Activated CD4-positive, alpha-beta T cell treated with anti-CD3 and anti-CD28 coated beads, Interleukin-2, amount 10 ng/mL, durations not matched to agents 7 days and 5 days (primary cell): Measurements from ENCODE around the gene SCGB1C2. TPM values are rescaled to one million over a fixed set of nuclear protein-coding genes. Genes with fewer than 3 reads are reported as not detected.
"Not testable (repeated sequence)": the region's sequence is repeated elsewhere in the genome, so short reads cannot be mapped to it uniquely, and the experiment has no call there.

Experiments used
- CTCF ChIA-PET: fragments of 350-600 bp; sonication (Branson Sonifier 250); formaldehyde crosslinking; loops from one replicate; lab custom pipeline; 2021; ENCODE audit warnings: antibody characterized with exemption; lab: Charles Lee
- POLR2A ChIA-PET: fragments of 350-600 bp; sonication (Branson Sonifier 250); formaldehyde crosslinking; loops from one replicate; lab custom pipeline; 2021; ENCODE audit warnings: antibody characterized with exemption; lab: Charles Lee
- DNase-seq: peaks from one replicate; pipeline ENCODE4 v3.0.0-alpha.2; 2020
- H3K27ac Mint-ChIP-seq: one replicate; pipeline ENCODE4 v1.8.0; 2021; ENCODE audit warnings: mild to moderate bottlenecking, moderate library complexity, mixed read lengths
- H3K27me3 Mint-ChIP-seq: one replicate; pipeline ENCODE4 v1.8.0; 2021; ENCODE audit warnings: mixed read lengths
- H3K36me3 Mint-ChIP-seq: one replicate; pipeline ENCODE4 v1.8.0; 2021; ENCODE audit warnings: low read depth, mixed read lengths
- H3K4me1 Mint-ChIP-seq: one replicate; pipeline ENCODE4 v1.8.0; 2021; ENCODE audit warnings: mixed read lengths
- H3K4me3 Mint-ChIP-seq: one replicate; pipeline ENCODE4 v1.8.0; 2021; ENCODE audit warnings: mild to moderate bottlenecking, moderate library complexity, mixed read lengths
- H3K9me3 Mint-ChIP-seq: one replicate; pipeline ENCODE4 v1.8.0; 2021; ENCODE audit warnings: mixed read lengths
- total RNA-seq, 2 experiments: library from RNA; stranded (reverse); gene quantifications; one replicate each; pipeline ENCODE4 v1.2.3, GENCODE V29; 2021

Gene SCGB1C2
- total RNA-seq = not detected

GRCh38 chr17:137166-137807 lies at the start of gene SCGB1C2:
Gene SCGB1C2, plus strand, starts transcription at chr17:137569. Its CDS starts 22 bp downstream, at chr17:137591.
- H3K36me3 Mint-ChIP-seq, H3K4me3 Mint-ChIP-seq: not testable (repeated sequence)

GRCh38 chr17:113111-113510 lies 24.3 kb upstream of the SCGB1C2 start:
- H3K4me3 Mint-ChIP-seq, H3K36me3 Mint-ChIP-seq, CTCF ChIA-PET, POLR2A ChIA-PET, H3K4me1 Mint-ChIP-seq, H3K27me3 Mint-ChIP-seq, H3K9me3 Mint-ChIP-seq, DNase-seq, H3K27ac Mint-ChIP-seq: not testable (repeated sequence)

More at GRCh38 chr17:137166-137807, at the start of gene SCGB1C2:
- peak within 1 kb of the TSS; percentile 72 for H3K27ac Mint-ChIP-seq
- H3K9me3 Mint-ChIP-seq, POLR2A ChIA-PET, CTCF ChIA-PET, H3K4me1 Mint-ChIP-seq, DNase-seq, H3K27me3 Mint-ChIP-seq: not testable (repeated sequence)

GRCh38 chr17:118339-118917 lies 18.9 kb upstream of the SCGB1C2 start:
- H3K4me3 Mint-ChIP-seq, H3K4me1 Mint-ChIP-seq, POLR2A ChIA-PET, H3K36me3 Mint-ChIP-seq, DNase-seq, H3K27me3 Mint-ChIP-seq, CTCF ChIA-PET, H3K27ac Mint-ChIP-seq, H3K9me3 Mint-ChIP-seq: not testable (repeated sequence)

DNA sequence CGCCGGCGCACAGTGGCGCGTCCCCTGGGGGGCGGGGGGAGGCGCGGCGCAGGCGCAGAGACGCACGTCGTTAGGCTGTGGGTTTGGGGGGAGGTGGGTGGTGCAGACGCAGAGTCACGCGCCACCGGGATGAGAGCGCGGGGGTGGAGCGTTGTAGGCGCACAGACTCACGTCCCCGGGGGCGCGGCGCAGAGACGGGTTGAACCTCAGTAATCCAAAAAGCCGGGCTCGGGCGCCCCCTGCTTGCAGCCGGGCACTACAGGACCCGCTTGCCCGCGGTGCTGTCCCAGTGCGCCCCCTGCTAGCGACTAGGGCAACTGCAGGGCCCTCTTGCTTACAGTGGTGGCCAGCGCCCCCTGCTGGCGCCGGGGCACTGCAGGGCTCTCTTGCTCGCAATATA lies 3.4 kb upstream of the SCGB1C2 start:
- H3K36me3 Mint-ChIP-seq, POLR2A ChIA-PET, DNase-seq, H3K4me1 Mint-ChIP-seq, H3K27ac Mint-ChIP-seq, CTCF ChIA-PET, H3K27me3 Mint-ChIP-seq, H3K4me3 Mint-ChIP-seq, H3K9me3 Mint-ChIP-seq: not testable (repeated sequence)

DNA sequence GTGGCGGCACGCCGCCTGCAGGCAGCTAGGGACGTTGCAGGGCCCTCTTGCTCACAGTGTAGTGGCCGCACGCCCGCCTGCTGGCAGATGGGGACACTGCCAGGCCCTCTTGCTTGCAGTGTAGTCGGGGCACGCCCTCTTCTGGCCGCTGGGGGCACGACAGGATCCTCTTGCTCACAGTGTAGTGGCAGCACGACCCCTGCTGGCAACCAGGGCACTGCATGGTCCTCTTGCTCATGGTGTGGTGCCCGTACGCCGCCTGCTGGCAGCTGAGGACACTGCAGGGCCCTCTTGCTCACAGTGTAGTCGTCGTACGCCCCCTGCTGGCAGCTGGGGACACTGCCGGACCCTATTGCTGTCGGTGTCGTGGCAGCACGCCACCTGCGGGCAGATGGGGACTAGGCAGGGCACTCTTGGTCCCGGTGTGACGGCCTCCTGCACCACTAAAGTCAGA lies 3.0 kb upstream of the SCGB1C2 start:
- H3K27me3 Mint-ChIP-seq, H3K9me3 Mint-ChIP-seq, H3K27ac Mint-ChIP-seq, H3K36me3 Mint-ChIP-seq, CTCF ChIA-PET, H3K4me1 Mint-ChIP-seq, H3K4me3 Mint-ChIP-seq, POLR2A ChIA-PET: not testable (repeated sequence)
- peak; percentile 47 for DNase-seq

GRCh38 chr17:135022-135421 lies 2.3 kb upstream of the SCGB1C2 start:
- H3K4me3 Mint-ChIP-seq, H3K27ac Mint-ChIP-seq, CTCF ChIA-PET, H3K36me3 Mint-ChIP-seq, H3K9me3 Mint-ChIP-seq, POLR2A ChIA-PET, DNase-seq, H3K27me3 Mint-ChIP-seq, H3K4me1 Mint-ChIP-seq: not testable (repeated sequence)

- H3K4me3 Mint-ChIP-seq, CTCF ChIA-PET, POLR2A ChIA-PET, H3K36me3 Mint-ChIP-seq, H3K27ac Mint-ChIP-seq, H3K4me1 Mint-ChIP-seq, DNase-seq, H3K27me3 Mint-ChIP-seq, H3K9me3 Mint-ChIP-seq: not testable (repeated sequence)
Measured at GRCh38 chr17:135895-136294, 1.5 kb upstream of the SCGB1C2 start.

DNA sequence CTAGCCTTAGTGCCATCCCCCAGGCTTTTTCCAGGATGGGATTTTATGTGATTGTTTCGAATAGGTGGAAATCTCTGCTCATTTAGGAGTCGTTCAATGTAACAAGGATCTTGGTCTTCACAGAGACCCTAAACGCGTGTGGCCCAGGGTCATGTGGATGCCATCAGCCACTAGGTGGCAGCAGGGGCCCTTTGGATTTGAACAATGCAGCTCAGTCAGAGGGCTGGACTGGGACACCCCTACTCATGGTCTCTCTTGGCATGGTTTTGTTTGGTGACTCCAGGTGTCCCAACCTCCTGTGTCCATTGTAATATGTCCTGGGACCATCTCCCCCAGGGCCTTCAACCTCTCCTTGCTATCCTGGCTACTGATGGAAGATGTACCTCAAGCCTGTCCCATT lies 838 bp upstream of the SCGB1C2 start:
- H3K9me3 Mint-ChIP-seq, H3K36me3 Mint-ChIP-seq, H3K27me3 Mint-ChIP-seq, CTCF ChIA-PET, H3K4me1 Mint-ChIP-seq, POLR2A ChIA-PET, H3K4me3 Mint-ChIP-seq: not testable (repeated sequence)
- DNase-seq = peak; percentile 73
- H3K27ac Mint-ChIP-seq = peak overlapping the region; percentile 72

DNA sequence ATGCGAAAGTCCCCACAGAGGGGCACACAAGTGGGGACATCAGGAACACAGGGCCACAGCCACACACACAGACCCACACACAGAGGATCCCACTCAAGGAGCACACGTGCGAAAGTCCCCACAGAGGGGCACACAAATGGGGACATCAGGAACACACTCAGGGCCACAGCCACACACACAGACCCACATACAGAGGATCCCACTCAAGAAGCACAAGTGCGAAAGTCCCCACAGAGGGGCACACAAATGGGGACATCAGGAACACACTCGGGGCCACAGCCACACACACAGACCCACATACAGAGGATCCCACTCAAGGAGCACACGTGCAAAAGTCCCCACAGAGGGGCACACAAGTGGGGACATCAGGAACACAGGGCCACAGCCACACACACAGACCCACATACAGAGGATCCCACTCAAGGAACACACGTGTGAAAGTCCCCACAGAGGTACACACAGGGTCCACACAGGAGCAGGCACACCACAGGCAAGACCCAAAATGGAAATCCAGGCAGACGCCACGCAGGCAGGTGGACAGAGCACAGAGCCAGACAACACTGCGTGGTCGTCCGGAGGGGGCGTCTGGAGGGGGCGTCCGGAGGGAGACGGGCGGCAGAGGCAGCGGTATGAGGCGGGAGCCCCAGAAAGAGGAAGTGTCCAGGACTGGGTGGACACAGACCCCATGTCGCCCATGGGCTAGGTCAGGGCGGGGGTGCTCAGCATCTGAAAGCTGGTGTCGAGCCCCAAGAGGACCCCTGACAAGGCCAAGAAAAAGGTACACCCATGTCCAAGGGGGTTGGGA lies 2.2 kb downstream of the SCGB1C2 start:
- H3K27ac Mint-ChIP-seq, CTCF ChIA-PET: not testable (repeated sequence)
- DNase-seq = peak; percentile 4

DNA sequence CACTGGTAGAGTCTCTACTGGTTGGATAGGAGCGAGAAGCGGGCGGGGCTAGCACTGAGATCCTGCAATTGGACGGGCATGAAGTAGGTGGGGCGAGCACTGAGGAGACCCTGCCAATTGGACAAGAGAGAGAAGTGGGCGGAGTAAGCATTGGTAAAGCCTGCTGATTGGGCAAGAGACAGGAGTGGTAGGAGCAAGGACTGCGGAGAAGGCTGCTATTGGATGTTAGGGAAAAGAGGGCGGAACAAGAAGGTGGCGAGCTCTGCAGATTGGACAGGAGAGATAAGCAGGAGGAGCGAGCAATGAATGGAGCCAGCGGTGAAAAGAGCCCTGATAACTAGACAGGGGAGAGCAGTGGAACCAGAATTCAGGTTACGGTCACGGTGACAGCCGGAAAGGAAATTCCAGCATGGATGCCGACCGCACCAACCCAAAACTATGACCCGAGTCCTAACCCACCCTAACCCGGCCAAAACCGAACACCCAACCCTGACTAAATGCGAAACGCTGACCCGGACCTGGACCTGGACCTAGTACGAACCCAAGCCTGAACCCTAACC lies 4.8 kb downstream of the SCGB1C2 start:
- POLR2A ChIA-PET = no interaction called here
- Mint-ChIP-seq H3K4me3 (no peak overlapping the region), H3K36me3 (no peaks in the 10 kb centered on the region), H3K27ac (no peak overlapping the region), H3K9me3 (no peaks in the 10 kb centered on the region), H3K4me1 (peaks cover 4% of the 10 kb centered on the region), H3K27me3 (peaks cover 5% of the 10 kb centered on the region)
- DNase-seq = peak; percentile 18
- CTCF ChIA-PET = no interaction called here

More for the DNA sequence above, 2.2 kb downstream of the SCGB1C2 start:
- POLR2A ChIA-PET, H3K36me3 Mint-ChIP-seq, H3K4me1 Mint-ChIP-seq, H3K9me3 Mint-ChIP-seq, H3K4me3 Mint-ChIP-seq, H3K27me3 Mint-ChIP-seq: not testable (repeated sequence)

GRCh38 chr17:142876-143784 lies 5.8 kb downstream of the SCGB1C2 start:
- Mint-ChIP-seq H3K4me3 (no peak overlapping the region), H3K36me3 (no peaks in the 10 kb centered on the region), H3K27me3 (peaks cover 5% of the 10 kb centered on the region), H3K9me3 (no peaks in the 10 kb centered on the region), H3K27ac (no peak overlapping the region), H3K4me1 (peaks cover 4% of the 10 kb centered on the region)
- DNase-seq = no peak
- ChIA-PET POLR2A (no interaction called here), CTCF (interaction anchor here (0.9 kb wide), 1 partner anchor 269 kb away, joined by 3 read pairs; no protein-coding TSS in a partner anchor)

- Mint-ChIP-seq H3K9me3 (no peaks in the 10 kb centered on the region), H3K4me3 (no peak overlapping the region), H3K36me3 (no peaks in the 10 kb centered on the region), H3K27ac (no peak overlapping the region), H3K4me1 (peaks cover 4% of the 10 kb centered on the region), H3K27me3 (peaks cover 5% of the 10 kb centered on the region)
- peak; percentile 84 for DNase-seq
- ChIA-PET CTCF (interaction anchor here (0.9 kb wide), 1 partner anchor 268 kb away, joined by 3 read pairs; no protein-coding TSS in a partner anchor), POLR2A (no interaction called here)
Measured at GRCh38 chr17:143785-144281, 6.5 kb downstream of the SCGB1C2 start.
